Mammary epithelial cell (primary cell): ENCODE results near the gene SLC9B1.
"Not testable (repeated sequence)": the region's sequence is repeated elsewhere in the genome, so short reads cannot be mapped to it uniquely, and the experiment has no call there.

Source experiments
- CTCF ChIP-seq, 2 donors: IDR thresholded peaks in 1 of 2; conservative IDR thresholded peaks in 1 of 2; 2 replicates each; pipeline ENCODE4 v1.5.1; 2011 to 2012; ENCODE audit warnings: inconsistent platforms in 2 of 2, low read length in 2 of 2, mild to moderate bottlenecking in 2 of 2, control low read depth in 1 of 2, low read depth in 1 of 2; ENCODE audit not compliant: insufficient read depth in 1 of 2; ENCODE audit errors: extremely low read depth in 1 of 2
- EZH2 ChIP-seq: IDR thresholded peaks from 2 replicates; pipeline ENCODE4 v1.6.1; 2012; ENCODE audit warnings: low read length, inconsistent platforms, borderline replicate concordance

DNA sequence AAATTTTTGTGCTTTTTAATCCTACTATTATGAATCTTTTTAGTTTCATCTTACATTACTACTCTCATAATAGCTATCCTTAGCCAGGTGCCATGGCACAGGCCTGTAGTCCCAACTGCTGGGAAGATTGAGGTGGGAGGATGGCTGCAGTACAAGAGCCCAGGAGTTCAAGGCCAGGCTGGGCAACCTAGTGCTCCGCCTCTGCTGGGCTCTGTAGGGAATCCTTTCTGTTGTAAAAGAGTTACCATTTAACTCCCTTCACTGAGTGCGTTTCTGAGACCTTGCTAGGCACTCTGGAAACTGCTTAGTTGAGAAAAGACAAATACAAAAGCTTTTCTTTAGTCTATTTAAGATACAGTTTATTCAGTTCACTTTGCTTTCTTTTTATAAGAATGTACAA lies 130.9 kb downstream of the SLC9B1 start:
- not testable (repeated sequence) for TF ChIP-seq CTCF (conservative IDR thresholded peaks at IDR 0.05 in 1 of 2, IDR thresholded peaks at IDR 0.05 in 1 of 2; ENCODE audit: extremely low read depth in 1 of 2, insufficient read depth in 1 of 2, low read depth in 1 of 2, low read length in 2 of 2); EZH2
